H1 (cell line): ENCODE results near the gene PALM. TPM values are rescaled to one million over a fixed set of nuclear protein-coding genes. Genes with fewer than 3 reads are reported as not detected.

Source experiments
- CTCF ChIA-PET: fragments of 300-600 bp; sonication (Branson Sonifier 250); formaldehyde crosslinking; loops from one replicate; lab custom pipeline; 2021; ENCODE audit not compliant: partially characterized antibody; lab: Charles Lee
- POLR2A ChIA-PET: fragments of 300-600 bp; sonication (Branson Sonifier 250); formaldehyde crosslinking; loops from one replicate; lab custom pipeline; 2021; ENCODE audit warnings: inconsistent platforms; ENCODE audit not compliant: partially characterized antibody; lab: Charles Lee
- DNase-seq, 2 experiments: peaks; one replicate each; pipeline versions ENCODE4 v3.0.0 to v3.0.0-alpha.2; 2010 to 2022; ENCODE audit warnings: low spot score in 2 of 2, low read depth in 1 of 2, mixed read lengths in 1 of 2
- FAIRE-seq: peaks from 2 replicates; lab custom pipeline; 2011; peaks lifted over from hg19 to GRCh38; lab: Jason Lieb, UNC
- H2AFZ ChIP-seq: 2 replicates; pipeline ENCODE4 v1.8.1; 2012; ENCODE audit warnings: low read length, inconsistent platforms
- H2AK5ac ChIP-seq: 2 replicates; pipeline ENCODE4 v1.6.1; 2013; ENCODE audit warnings: low read depth, low read length
- H2BK120ac ChIP-seq: replicated peaks from 2 replicates; pipeline ENCODE3; 2013; ENCODE audit warnings: low read depth, low read length, inconsistent platforms
- H2BK12ac ChIP-seq: 2 replicates; pipeline ENCODE4 v1.6.1; 2013; ENCODE audit warnings: low read depth, low read length
- H2BK15ac ChIP-seq: 2 replicates; pipeline ENCODE4 v1.6.1; 2013; ENCODE audit warnings: low read length
- H2BK20ac ChIP-seq: 2 replicates; pipeline ENCODE4 v1.6.1; 2013; ENCODE audit warnings: low read length
- H2BK5ac ChIP-seq: 2 replicates; pipeline ENCODE4 v1.6.1; 2013; ENCODE audit warnings: low read depth, low read length
- H3K14ac ChIP-seq: 2 replicates; pipeline ENCODE4 v1.6.1; 2013; ENCODE audit warnings: inconsistent platforms; ENCODE audit not compliant: insufficient read length
- H3K18ac ChIP-seq: 2 replicates; pipeline ENCODE4 v1.6.1; 2013; ENCODE audit warnings: low read length; ENCODE audit errors: extremely low read depth
- H3K23ac ChIP-seq: 2 replicates; pipeline ENCODE4 v1.6.1; 2013; ENCODE audit warnings: inconsistent platforms; ENCODE audit not compliant: insufficient read length
- H3K23me2 ChIP-seq: 2 replicates; pipeline ENCODE4 v1.6.1; 2013; ENCODE audit warnings: low read depth, low read length
- H3K27ac ChIP-seq: 2 replicates; pipeline ENCODE4 v1.6.1; 2011; ENCODE audit warnings: low read depth, low read length, inconsistent platforms
- H3K27me3 ChIP-seq, 4 experiments: replicated peaks in 1 of 4; 1 replicate in 1 of 4; 2 replicates in 3 of 4; pipeline versions ENCODE4 v1.6.1 to v1.8.1; 2011 to 2013; ENCODE audit warnings: low read length in 3 of 4, mild to moderate bottlenecking in 3 of 4, inconsistent platforms in 2 of 4, mixed read lengths in 2 of 4, moderate library complexity in 1 of 4; ENCODE audit not compliant: control insufficient read depth in 3 of 4, insufficient read depth in 3 of 4; ENCODE audit errors: extremely low read depth in 1 of 4
- H3K36me3 ChIP-seq, 4 experiments: 2 replicates each; pipeline versions ENCODE4 v1.6.1 to v1.8.1; 2011 to 2013; ENCODE audit warnings: mild to moderate bottlenecking in 4 of 4, low read length in 3 of 4, moderate library complexity in 2 of 4, control low read depth in 1 of 4, inconsistent platforms in 1 of 4; ENCODE audit not compliant: insufficient read depth in 4 of 4, control insufficient read depth in 2 of 4
- H3K4ac ChIP-seq: replicated peaks from 2 replicates; pipeline ENCODE3; 2013; ENCODE audit warnings: low read length, low read depth, mixed read lengths, inconsistent platforms; ENCODE audit not compliant: insufficient read length
- H3K4me1 ChIP-seq, 4 experiments: replicated peaks in 1 of 4; 1 replicate in 1 of 4; 2 replicates in 3 of 4; pipeline versions ENCODE4 v1.6.1 to v1.8.1; 2011 to 2013; ENCODE audit warnings: low read length in 3 of 4, inconsistent platforms in 2 of 4, mixed read lengths in 1 of 4; ENCODE audit not compliant: insufficient read depth in 4 of 4, control insufficient read depth in 3 of 4
- H3K4me2 ChIP-seq, 2 experiments: 2 replicates each; pipeline versions ENCODE4 v1.6.1 to v1.8.1; 2011 to 2013; ENCODE audit warnings: low read depth in 2 of 2, low read length in 2 of 2, control low read depth in 1 of 2, inconsistent platforms in 1 of 2, mild to moderate bottlenecking in 1 of 2; ENCODE audit not compliant: insufficient read depth in 1 of 2
- H3K4me3 ChIP-seq, 4 experiments: fragments of 200-600, 300-600 bp in 1 of 4; sonication (generic), shearing (Covaris generic), sonication (Bioruptor Twin) in 1 of 4; 2 replicates each; pipeline versions ENCODE4 v1.5.1 to v1.8.1; 2011 to 2016; ENCODE audit warnings: low read length in 4 of 4, low read depth in 3 of 4, control low read depth in 2 of 4, inconsistent platforms in 2 of 4, mild to moderate bottlenecking in 2 of 4, mixed read lengths in 1 of 4, moderate library complexity in 1 of 4; ENCODE audit not compliant: insufficient read depth in 2 of 4; ENCODE audit errors: extremely low read depth in 1 of 4
- H3K56ac ChIP-seq: replicated peaks from 2 replicates; pipeline ENCODE3; 2013; ENCODE audit warnings: low read depth, mild to moderate bottlenecking, mixed read lengths, low read length, inconsistent platforms; ENCODE audit not compliant: insufficient read length
- H3K79me1 ChIP-seq: 2 replicates; pipeline ENCODE4 v1.6.1; 2013; ENCODE audit warnings: low read depth, low read length, control low read depth
- H3K79me2 ChIP-seq, 2 experiments: 2 replicates each; pipeline versions ENCODE4 v1.6.1 to v1.8.1; 2012 to 2013; ENCODE audit warnings: low read length in 2 of 2, mild to moderate bottlenecking in 2 of 2, inconsistent platforms in 1 of 2; ENCODE audit not compliant: insufficient read depth in 2 of 2, control insufficient read depth in 1 of 2
- H3K9ac ChIP-seq, 4 experiments: replicated peaks in 1 of 4; 1 replicate in 1 of 4; 2 replicates in 3 of 4; pipeline versions ENCODE4 v1.6.1 to v1.8.1; 2011 to 2013; ENCODE audit warnings: low read depth in 3 of 4, low read length in 3 of 4, control low read depth in 2 of 4, mild to moderate bottlenecking in 2 of 4, moderate library complexity in 2 of 4, inconsistent platforms in 1 of 4; ENCODE audit errors: extremely low read depth in 1 of 4
- H3K9me3 ChIP-seq, 2 experiments: 2 replicates each; pipeline versions ENCODE4 v1.6.1 to v1.8.1; 2012 to 2013; ENCODE audit warnings: mild to moderate bottlenecking in 2 of 2, moderate library complexity in 2 of 2, control low read depth in 1 of 2, inconsistent platforms in 1 of 2, low read depth in 1 of 2, low read length in 1 of 2, mixed read lengths in 1 of 2; ENCODE audit not compliant: insufficient read depth in 2 of 2
- H4K20me1 ChIP-seq, 2 experiments: replicated peaks in 1 of 2; 2 replicates each; pipeline versions ENCODE3 to v1.8.1; 2011 to 2013; ENCODE audit warnings: inconsistent platforms in 2 of 2, low read length in 2 of 2, mild to moderate bottlenecking in 1 of 2; ENCODE audit not compliant: insufficient read depth in 2 of 2, control insufficient read depth in 1 of 2
- H4K5ac ChIP-seq: 2 replicates; pipeline ENCODE4 v1.6.1; 2013; ENCODE audit warnings: low read length, low read depth, mixed read lengths, inconsistent platforms; ENCODE audit not compliant: insufficient read length
- H4K8ac ChIP-seq: 2 replicates; pipeline ENCODE4 v1.8.0; 2013; ENCODE audit warnings: mild to moderate bottlenecking, moderate library complexity, low read length, inconsistent platforms; ENCODE audit not compliant: insufficient read depth; ENCODE audit errors: extremely low read depth
- H4K91ac ChIP-seq: replicated peaks from 2 replicates; pipeline ENCODE3; 2013; ENCODE audit warnings: low read length, mixed read lengths, inconsistent platforms; ENCODE audit not compliant: insufficient read length
- CBX8 ChIP-seq: fragments of 300-800, 300-1000 bp; sonication (generic); IDR thresholded peaks from 2 replicates; pipeline ENCODE4 v1.7.1; 2016; ENCODE audit warnings: low read depth, low read length, borderline replicate concordance
- CHD1 ChIP-seq: IDR thresholded peaks from 2 replicates; pipeline ENCODE4 v1.6.1; 2012; ENCODE audit warnings: low read depth, low read length, improper control_type of control experiment
- CHD2 ChIP-seq: IDR thresholded peaks from 2 replicates; pipeline ENCODE4 v1.6.1; 2012; ENCODE audit warnings: low read length, improper control_type of control experiment
- KDM1A ChIP-seq: fragments of 200-600, 300-600 bp; sonication (generic); IDR thresholded peaks from 2 replicates; pipeline ENCODE4 v1.7.1; 2016; ENCODE audit warnings: mild to moderate bottlenecking, low read length, borderline replicate concordance
- KDM4A ChIP-seq: IDR thresholded peaks from one replicate; pipeline ENCODE4 v1.7.1; 2012; ENCODE audit warnings: low read depth, mild to moderate bottlenecking, moderate library complexity, low read length, inconsistent platforms; ENCODE audit not compliant: severe bottlenecking
- RAD21 ChIP-seq, 2 experiments: IDR thresholded peaks in 1 of 2; conservative IDR thresholded peaks in 1 of 2; 2 replicates each; pipeline ENCODE4 v1.6.1; 2011; ENCODE audit warnings: low read depth in 2 of 2, low read length in 2 of 2, improper control_type of control experiment in 1 of 2, inconsistent platforms in 1 of 2, mild to moderate bottlenecking in 1 of 2, moderate library complexity in 1 of 2
- RBBP5 ChIP-seq: IDR thresholded peaks from 2 replicates; pipeline ENCODE4 v1.7.1; 2012; ENCODE audit warnings: low read depth, mild to moderate bottlenecking, inconsistent platforms, low read length, moderate library complexity, borderline replicate concordance
- SIN3A ChIP-seq, 2 experiments: IDR thresholded peaks in 1 of 2; conservative IDR thresholded peaks in 1 of 2; 2 replicates each; pipeline ENCODE4 v1.6.1; 2011 to 2012; ENCODE audit warnings: low read length in 2 of 2, improper control_type of control experiment in 1 of 2, low read depth in 1 of 2, mild to moderate bottlenecking in 1 of 2
- SP1 ChIP-seq: IDR thresholded peaks from 2 replicates; pipeline ENCODE4 v1.6.1; 2011; ENCODE audit warnings: low read depth, low read length
- TCF12 ChIP-seq: IDR thresholded peaks from 2 replicates; pipeline ENCODE4 v1.6.1; 2011; ENCODE audit warnings: low read depth, mild to moderate bottlenecking, low read length
- YY1 ChIP-seq: IDR thresholded peaks from 2 replicates; pipeline ENCODE4 v1.6.1; 2011; ENCODE audit warnings: low read depth, mild to moderate bottlenecking, low read length
- WGBS, 2 experiments: shearing (Covaris generic) in 1 of 2; methylation state at CpG; one replicate each; pipeline versions ENCODE4 v1.1.6 to v1.1.7; 2013 to 2015; ENCODE audit warnings: low lambda C conversion rate in 2 of 2, mixed read lengths in 2 of 2, inconsistent platforms in 1 of 2, low coverage in 1 of 2, missing lambda C conversion rate in 1 of 2; ENCODE audit not compliant: insufficient replicate concordance in 2 of 2, insufficient coverage in 1 of 2, insufficient read length in 1 of 2; ENCODE audit errors: extremely low coverage in 1 of 2, missing lambda C conversion rate in 1 of 2; 5-methylcytosine and 5-hydroxymethylcytosine counted together
- polyA plus RNA-seq, 7 experiments: library from polyadenylated mRNA; depleted of rRNA in 3 of 7; stranded (reverse) in 5 of 7; unstranded in 2 of 7; fragments of >200 nt in 5 of 7; fragments of 200-250 nt in 2 of 7; gene quantifications; 1 replicate in 5 of 7; 2 replicates in 1 of 7; 4 replicates in 1 of 7; pipeline versions ENCODE4 v1.2.1 to v1.2.3, GENCODE V29; 2011 to 2013; ENCODE audit warnings: missing spikeins in 2 of 7, mixed read lengths in 2 of 7
- total RNA-seq: library from RNA; stranded (reverse); fragmentation: NEBNext Ultra II Directional; extraction: Animal tissue kit (Norgen Biotek cat#: 25700); gene quantifications from 2 replicates; pipeline ENCODE4 v1.2.1, GENCODE V29; 2021
- TF ChIP-seq, protein P1 (sequence below): IDR thresholded peaks from 2 replicates; pipeline ENCODE4 v1.6.1; 2011; ENCODE audit warnings: low read depth, mild to moderate bottlenecking, low read length; ENCODE audit not compliant: insufficient read depth

The PALM gene
- total and polyA plus RNA-seq, 2 of the 8 experiments (the other 6 are each of a cell fraction or from before 2014, with no cell fraction given) = 5.7 to 16.5 TPM

DNA sequence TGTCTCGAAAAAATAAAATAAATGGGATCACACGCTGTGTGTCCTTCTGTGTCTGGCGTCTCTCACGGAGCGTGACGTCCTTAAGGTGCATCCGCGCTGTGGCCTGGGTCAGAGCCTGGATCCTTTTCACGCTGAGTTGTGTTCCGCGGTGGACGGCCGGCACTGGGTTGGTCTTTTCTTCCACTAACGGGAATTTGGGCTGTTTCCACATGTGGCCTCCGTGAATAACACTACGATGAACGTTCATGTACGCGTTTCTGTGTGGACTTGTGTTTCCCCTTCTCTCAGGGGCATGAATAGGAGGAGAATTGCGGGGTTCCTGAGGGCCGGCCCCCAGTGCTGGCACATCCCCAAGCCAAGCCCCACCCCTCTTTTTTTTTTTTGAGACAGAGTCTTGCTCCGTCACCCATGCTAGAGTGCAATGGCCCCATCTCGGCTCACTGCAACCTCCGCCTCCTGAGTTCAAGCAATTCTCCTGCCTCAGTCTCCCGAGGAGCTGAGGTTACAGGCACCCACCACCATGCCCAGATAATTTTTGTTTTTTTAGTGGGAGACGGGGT is 82.4 kb downstream of the PALM start:
- POLR2A ChIA-PET = interaction anchor here (0.6 to 6.7 kb wide), 5 partner anchors 8 to 1367 kb away, joined by 3 to 85 read pairs (median 10); partner anchors contain the start of gene PTBP1
- H2BK12ac ChIP-seq = peak overlapping the region; percentile 100
- no peak for TF ChIP-seq SP1
- no peak for TF ChIP-seq RBBP5
- TF ChIP-seq KDM4A = no peak
- no peak for TF ChIP-seq SIN3A (conservative IDR thresholded peaks at IDR 0.05 in 1 of 2, IDR thresholded peaks at IDR 0.05 in 1 of 2; ENCODE audit: low read depth in 1 of 2, low read length in 2 of 2)
- TF ChIP-seq KDM1A = no peak
- TF ChIP-seq RAD21 (IDR thresholded peaks at IDR 0.05 in 1 of 2, conservative IDR thresholded peaks at IDR 0.05 in 1 of 2; ENCODE audit: low read depth in 2 of 2, low read length in 2 of 2) = no peak
- TF ChIP-seq, protein P1, sequence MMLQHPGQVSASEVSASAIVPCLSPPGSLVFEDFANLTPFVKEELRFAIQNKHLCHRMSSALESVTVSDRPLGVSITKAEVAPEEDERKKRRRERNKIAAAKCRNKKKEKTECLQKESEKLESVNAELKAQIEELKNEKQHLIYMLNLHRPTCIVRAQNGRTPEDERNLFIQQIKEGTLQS = no peak
- TF ChIP-seq TCF12 = no peak
- TF ChIP-seq CHD1 = no peak
- TF ChIP-seq CHD2 = no peak
- TF ChIP-seq CBX8 = no peak
- TF ChIP-seq YY1 = no peak

More for the DNA sequence above, 82.4 kb downstream of the PALM start:
- Histone ChIP-seq H4K91ac (peak overlapping the region; percentile 91), H3K4me2 (no peak overlapping the region; a peak in 1 of 4 replicates), H4K20me1 (no peaks in the 10 kb centered on the region), H2BK120ac (no peak overlapping the region), H3K4me1 (peaks cover 0 to 36% (median 14%) of the 10 kb centered on the region in 4 experiments; a peak in 6 of 7 replicates), H3K4me3 (no peak overlapping the region), H2BK20ac (peak overlapping the region; percentile 90; the same call in 1 of the 2 replicates), H3K79me1 (no peaks in the 10 kb centered on the region; the same call in 1 of the 2 replicates), H3K79me2 (no peaks in the 10 kb centered on the region), H3K23ac (no peak overlapping the region), H2BK5ac (peak overlapping the region; percentile 88; the same call in 1 of the 2 replicates), H3K18ac (no peak overlapping the region), H3K4ac (no peak overlapping the region), H3K56ac (no peak overlapping the region), H3K27ac (no peak overlapping the region), H4K8ac (peak overlapping the region; percentile 0; the same call in 1 of the 2 replicates), H2AK5ac (peak overlapping the region; percentile 96), H3K23me2 (no peaks in the 10 kb centered on the region), H3K36me3 (no peaks in the 10 kb centered on the region), H3K9me3 (no peaks in the 10 kb centered on the region), H2BK15ac (peak overlapping the region; percentile 92; the same call in 1 of the 2 replicates), H3K9ac (no peak overlapping the region), H3K14ac (no peak overlapping the region), H3K27me3 (no peaks in the 10 kb centered on the region), H4K5ac (no peak overlapping the region), H2AFZ (no peak overlapping the region)
- FAIRE-seq (no peak), DNase-seq (no peak)
- WGBS, 2 experiments = 92% methylated on average over 23 of the region's 26 CpGs; no CpG with 5 or more reads in 1 of the 2 experiments
- CTCF ChIA-PET = interaction anchor here (1.1 to 5.2 kb wide), 3 partner anchors 18 to 49 kb away, joined by 3 to 23 read pairs (median 3); no protein-coding TSS in a partner anchor
